Upper lobe of right lung (tissue), 1 donor: ENCODE data around the gene IMPA2. TPM values are rescaled to one million over a fixed set of nuclear protein-coding genes. Genes with fewer than 3 reads are reported as not detected.
"Not testable (repeated sequence)": the region's sequence is repeated elsewhere in the genome, so short reads cannot be mapped to it uniquely, and the experiment has no call there.

ENCODE experiments used
- ATAC-seq: fragments of 200-7000 bp; cut with Tn5 transposase; one replicate; pipeline ENCODE4 v1.9.1; 2020; ENCODE audit warnings: mild to moderate bottlenecking, moderate library complexity
- DNase-seq: peaks from one replicate; pipeline ENCODE4 v3.0.0-alpha.2; 2020
- H3K27ac ChIP-seq: fragments of 200-600 bp; one replicate; pipeline ENCODE4 v1.8.0; 2022
- H3K27me3 ChIP-seq: fragments of 200-600 bp; one replicate; pipeline ENCODE4 v1.8.0; 2022; ENCODE audit warnings: mild to moderate bottlenecking
- H3K36me3 ChIP-seq: fragments of 200-600 bp; one replicate; pipeline ENCODE4 v1.8.0; 2022
- H3K4me1 ChIP-seq: fragments of 200-600 bp; one replicate; pipeline ENCODE4 v1.8.0; 2022
- H3K4me3 ChIP-seq: fragments of 200-600 bp; one replicate; pipeline ENCODE4 v1.8.0; 2022; ENCODE audit warnings: mild to moderate bottlenecking
- H3K9me3 ChIP-seq: fragments of 200-600 bp; one replicate; pipeline ENCODE4 v1.8.0; 2022
- intact Hi-C: fragments of 100-400 bp; cut with DNase I; formaldehyde crosslinking; loops from one replicate; pipeline ENCODE4 v1.11.0; 2022
- total RNA-seq: library from RNA; stranded (reverse); fragmentation: NEBNext Ultra II Directional; extraction: Animal tissue kit (Norgen Biotek cat#: 25700); gene quantifications from one replicate; pipeline ENCODE4 v1.2.1, GENCODE V29; 2021
- TF ChIP-seq, protein P1 (sequence below): fragments of 200-600 bp; IDR thresholded peaks from one replicate; pipeline ENCODE4 v1.8.0; 2022; ENCODE audit warnings: antibody characterized with exemption
- donor health status: DM: no; HTN: yes; CAD: no; lungs with severe emphysema.

IMPA2 gene
- total RNA-seq, 1 donor from 2014 or later: 54.6 TPM

DNA sequence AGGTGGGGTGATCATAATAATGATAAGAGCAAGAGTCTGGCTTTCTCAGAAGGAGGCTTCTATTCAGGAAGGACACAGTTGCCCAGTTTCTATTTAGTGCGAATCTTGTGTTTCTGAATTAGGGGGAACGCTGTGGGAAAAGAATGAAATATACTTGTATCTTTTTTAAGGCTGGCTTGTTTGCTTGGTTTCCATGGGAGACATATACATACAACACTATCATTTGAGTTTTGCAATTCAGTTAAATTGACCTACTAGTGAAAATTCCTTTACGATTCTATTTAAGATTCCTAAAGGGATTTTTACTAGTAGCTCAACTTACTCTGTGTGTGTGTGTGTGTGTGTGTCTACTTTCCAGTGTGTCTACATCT, 87.6 kb downstream of the IMPA2 start:
- H3K4me3 ChIP-seq: no peak overlapping the region
- ATAC-seq (no peak), DNase-seq (no peak)
- H3K9me3 ChIP-seq: no peaks in the 10 kb centered on the region
- no peaks in the 10 kb centered on the region for H3K4me1 ChIP-seq
- H3K27ac ChIP-seq: no peak overlapping the region
- H3K27me3 ChIP-seq: no peaks in the 10 kb centered on the region
- intact Hi-C loops: no loop called here
- H3K36me3 ChIP-seq: no peaks in the 10 kb centered on the region
- TF ChIP-seq, protein P1, sequence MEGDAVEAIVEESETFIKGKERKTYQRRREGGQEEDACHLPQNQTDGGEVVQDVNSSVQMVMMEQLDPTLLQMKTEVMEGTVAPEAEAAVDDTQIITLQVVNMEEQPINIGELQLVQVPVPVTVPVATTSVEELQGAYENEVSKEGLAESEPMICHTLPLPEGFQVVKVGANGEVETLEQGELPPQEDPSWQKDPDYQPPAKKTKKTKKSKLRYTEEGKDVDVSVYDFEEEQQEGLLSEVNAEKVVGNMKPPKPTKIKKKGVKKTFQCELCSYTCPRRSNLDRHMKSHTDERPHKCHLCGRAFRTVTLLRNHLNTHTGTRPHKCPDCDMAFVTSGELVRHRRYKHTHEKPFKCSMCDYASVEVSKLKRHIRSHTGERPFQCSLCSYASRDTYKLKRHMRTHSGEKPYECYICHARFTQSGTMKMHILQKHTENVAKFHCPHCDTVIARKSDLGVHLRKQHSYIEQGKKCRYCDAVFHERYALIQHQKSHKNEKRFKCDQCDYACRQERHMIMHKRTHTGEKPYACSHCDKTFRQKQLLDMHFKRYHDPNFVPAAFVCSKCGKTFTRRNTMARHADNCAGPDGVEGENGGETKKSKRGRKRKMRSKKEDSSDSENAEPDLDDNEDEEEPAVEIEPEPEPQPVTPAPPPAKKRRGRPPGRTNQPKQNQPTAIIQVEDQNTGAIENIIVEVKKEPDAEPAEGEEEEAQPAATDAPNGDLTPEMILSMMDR: no peak

DNA sequence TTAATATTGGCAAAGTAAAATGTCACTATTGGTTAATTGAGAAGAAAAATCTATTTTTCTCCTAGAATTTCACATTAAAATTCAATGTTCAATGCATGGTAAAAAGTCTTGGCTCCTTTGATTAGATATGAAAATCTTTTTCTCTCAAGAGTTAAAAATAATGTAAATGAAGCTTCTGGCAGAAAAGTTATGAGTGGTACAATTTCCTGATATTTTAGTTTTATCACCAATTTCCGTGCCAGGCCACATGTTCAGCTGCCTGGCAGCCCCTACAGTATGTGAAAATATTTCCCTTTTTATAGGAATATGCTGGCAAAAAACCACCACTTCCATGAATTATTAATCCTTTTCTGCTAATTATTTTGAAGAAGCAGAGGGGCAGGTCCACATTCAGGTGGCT, 89.8 kb downstream of the IMPA2 start:
- H3K9me3 ChIP-seq, H3K27ac ChIP-seq, intact Hi-C loops, ATAC-seq, H3K4me3 ChIP-seq, H3K4me1 ChIP-seq, DNase-seq, H3K27me3 ChIP-seq, H3K36me3 ChIP-seq: not testable (repeated sequence)

DNA sequence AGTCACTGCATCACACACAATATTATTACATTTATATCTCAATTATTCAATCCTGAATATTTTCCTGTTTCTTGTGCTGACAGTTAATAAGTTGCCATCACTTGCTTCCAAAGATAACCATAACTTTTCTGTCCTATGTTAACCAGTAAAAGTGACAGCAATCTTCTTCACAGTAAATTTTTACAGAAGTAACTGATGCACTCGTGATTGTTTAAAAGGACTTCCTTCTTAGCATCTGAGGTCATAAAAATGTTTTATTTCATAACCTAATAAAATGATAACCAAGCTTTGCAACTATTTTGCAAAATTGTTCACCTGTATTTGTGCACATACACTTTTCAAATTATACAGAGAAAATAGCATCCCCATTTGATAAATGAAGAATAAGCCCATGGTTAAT, 91.7 kb downstream of the IMPA2 start:
- no peak overlapping the region for H3K27ac ChIP-seq
- H3K4me3 ChIP-seq: no peak overlapping the region
- no peaks in the 10 kb centered on the region for H3K4me1 ChIP-seq
- intact Hi-C loops: no loop called here
- ATAC-seq (no peak), DNase-seq (no peak)
- H3K9me3 ChIP-seq: no peaks in the 10 kb centered on the region
- TF ChIP-seq, protein P1: no peak
- no peaks in the 10 kb centered on the region for H3K36me3 ChIP-seq
- H3K27me3 ChIP-seq: no peaks in the 10 kb centered on the region

DNA sequence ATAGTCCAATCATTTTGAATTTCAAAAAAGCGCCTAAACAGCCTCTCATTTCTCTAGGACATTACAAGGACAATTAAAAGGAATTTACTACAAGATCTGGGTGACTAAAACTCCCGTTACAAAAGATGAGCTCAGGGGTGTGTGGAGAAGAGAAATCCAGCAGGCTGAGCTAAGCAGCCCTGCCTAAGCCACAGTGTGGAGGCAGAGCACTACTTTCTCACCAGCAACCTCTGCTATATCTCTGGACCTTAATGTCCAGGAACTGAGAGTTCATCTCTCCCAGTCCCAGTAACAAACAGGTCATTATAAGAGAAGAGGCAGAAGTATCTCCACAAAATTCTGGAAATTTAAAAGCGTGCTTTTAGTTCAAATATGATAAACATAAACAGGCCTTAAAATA, 93.4 kb downstream of the IMPA2 start:
- no peak overlapping the region for H3K4me3 ChIP-seq
- no peaks in the 10 kb centered on the region for H3K9me3 ChIP-seq
- intact Hi-C loops: no loop called here
- TF ChIP-seq, protein P1: no peak
- no peaks in the 10 kb centered on the region for H3K36me3 ChIP-seq
- no peaks in the 10 kb centered on the region for H3K27me3 ChIP-seq
- DNase-seq: no peak
- no peaks in the 10 kb centered on the region for H3K4me1 ChIP-seq
- ATAC-seq: no peak
- no peak overlapping the region for H3K27ac ChIP-seq

DNA sequence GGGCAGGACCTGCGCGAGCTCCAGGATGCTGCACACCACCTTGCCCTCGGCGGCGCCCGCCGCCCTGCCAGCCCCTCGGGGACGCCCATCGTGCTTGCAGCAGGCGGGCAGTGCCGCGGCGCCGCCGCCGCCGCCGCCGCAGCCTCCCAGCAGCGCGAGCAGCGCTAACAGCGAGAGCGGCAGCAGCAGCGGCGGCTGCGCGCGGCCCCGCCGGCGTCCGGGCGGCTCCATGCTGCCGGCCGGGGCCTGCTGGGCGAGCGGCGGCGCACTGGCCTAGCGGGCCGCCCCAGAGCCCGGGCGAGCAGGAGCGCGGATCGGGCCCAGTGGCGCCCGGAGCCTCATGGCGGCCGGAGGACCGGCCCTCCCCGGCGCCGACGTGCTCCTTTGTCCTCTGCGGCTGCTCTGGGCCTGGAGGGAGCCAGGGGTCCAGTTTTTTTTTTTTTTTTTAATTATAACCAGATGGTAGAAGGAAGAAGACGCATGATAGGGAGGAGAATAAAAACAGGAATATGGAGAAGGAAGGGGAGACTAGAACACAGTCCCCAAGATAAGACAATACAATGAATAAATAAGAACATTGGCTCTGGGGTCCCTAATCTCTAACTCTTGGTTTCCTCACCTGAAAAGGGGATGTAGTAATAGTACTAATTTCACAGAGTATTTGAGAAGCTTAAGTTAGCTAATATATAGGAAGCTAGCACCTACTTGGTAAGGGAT, 95.3 kb downstream of the IMPA2 start:
- peak; percentile 93 for ATAC-seq
- H3K27ac ChIP-seq: no peak overlapping the region

DNA sequence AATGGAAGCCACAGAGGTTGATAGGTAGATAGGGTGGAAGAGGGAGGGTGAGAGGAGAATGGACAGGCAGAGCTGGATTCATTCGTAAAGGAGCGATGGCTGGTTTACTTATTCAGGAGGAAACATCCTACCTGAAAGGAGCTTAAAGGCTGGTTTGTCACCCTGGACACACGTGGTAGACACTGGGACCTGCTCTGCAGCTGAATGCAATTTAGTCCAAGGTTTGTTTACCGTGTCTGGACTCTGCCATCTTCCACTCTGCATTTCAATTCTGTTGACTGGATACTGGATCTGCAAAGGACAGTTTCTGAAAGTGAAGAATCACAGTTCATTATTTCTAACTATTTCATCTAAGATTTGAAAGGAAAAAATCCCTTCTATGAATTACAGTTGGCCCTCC, 96.7 kb downstream of the IMPA2 start:
- H3K4me1 ChIP-seq, H3K27ac ChIP-seq, H3K27me3 ChIP-seq, ATAC-seq, DNase-seq, intact Hi-C loops, H3K9me3 ChIP-seq, H3K36me3 ChIP-seq, H3K4me3 ChIP-seq: not testable (repeated sequence)

More for the DNA sequence above, 95.3 kb downstream of the IMPA2 start:
- Histone ChIP-seq H3K4me1 (no peaks in the 10 kb centered on the region), H3K36me3 (no peaks in the 10 kb centered on the region), H3K9me3 (no peaks in the 10 kb centered on the region), H3K4me3 (no peak overlapping the region), H3K27me3 (no peaks in the 10 kb centered on the region)
- peak; percentile 63 for DNase-seq
- intact Hi-C loops: no loop called here
- TF ChIP-seq, protein P1: no peak
